ENCODE data around the gene TSPAN18.

- TF ChIP-seq POLR2AphosphoS5 (IDR thresholded peaks at IDR 0.05; ENCODE audit: borderline replicate concordance, low read depth, low read length) = no peak
- no peak for TF ChIP-seq EZH2 (IDR thresholded peaks at IDR 0.05)
- TF ChIP-seq FOXP2 (optimal IDR thresholded peaks at IDR 0.05; ENCODE audit: control extremely low read depth, extremely low read length, insufficient read depth) = no peak
These were observed 126.9 kb downstream of the TSPAN18 start for GRCh38 chr11:44853666-44854065.

Data from SK-N-MC (cell line).